NCI-H524 (cell line): ENCODE results near the gene INHBC.
A peak's percentile ranks its signal among the peaks of the same experiment; 100 is the strongest.
"Not testable (repeated sequence)": the region's sequence is repeated elsewhere in the genome, so short reads cannot be mapped to it uniquely, and the experiment has no call there.

Source experiments
- DNase-seq, 2 experiments: peaks; one replicate each; lab custom pipeline; 2025; lab: John Stamatoyannopoulos, UW

The INHBC gene

DNA sequence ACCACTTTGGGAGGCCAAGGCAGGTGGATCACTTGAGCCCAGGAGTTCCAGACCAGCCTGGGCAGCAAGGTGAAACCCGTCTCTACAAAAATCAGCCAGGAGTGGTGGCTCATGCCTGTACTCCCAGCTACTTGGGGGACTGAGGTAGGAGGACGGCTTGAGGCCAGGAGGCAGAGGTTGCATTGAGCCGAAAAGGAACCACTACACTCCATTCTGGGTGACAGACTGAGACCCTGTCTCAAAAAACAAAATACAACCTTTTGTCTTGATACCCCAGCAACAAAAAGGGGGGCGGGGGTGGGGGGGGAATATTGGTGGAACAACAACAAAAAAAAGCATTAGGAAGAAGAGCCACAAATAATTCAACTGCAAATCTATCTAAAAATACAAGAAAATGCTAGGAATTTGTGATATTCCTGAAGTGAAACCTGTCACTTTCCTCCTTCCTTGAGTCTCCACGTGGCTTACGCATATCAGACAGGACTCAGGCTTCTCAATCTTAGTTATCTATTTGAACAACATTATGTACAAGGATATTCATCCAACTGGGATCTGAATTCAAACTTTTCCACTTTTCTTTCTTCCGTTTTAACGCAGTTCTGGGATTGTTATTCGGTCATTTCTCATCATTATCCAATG, 5.0 kb upstream of the INHBC start:
- DNase-seq: no peak

DNA sequence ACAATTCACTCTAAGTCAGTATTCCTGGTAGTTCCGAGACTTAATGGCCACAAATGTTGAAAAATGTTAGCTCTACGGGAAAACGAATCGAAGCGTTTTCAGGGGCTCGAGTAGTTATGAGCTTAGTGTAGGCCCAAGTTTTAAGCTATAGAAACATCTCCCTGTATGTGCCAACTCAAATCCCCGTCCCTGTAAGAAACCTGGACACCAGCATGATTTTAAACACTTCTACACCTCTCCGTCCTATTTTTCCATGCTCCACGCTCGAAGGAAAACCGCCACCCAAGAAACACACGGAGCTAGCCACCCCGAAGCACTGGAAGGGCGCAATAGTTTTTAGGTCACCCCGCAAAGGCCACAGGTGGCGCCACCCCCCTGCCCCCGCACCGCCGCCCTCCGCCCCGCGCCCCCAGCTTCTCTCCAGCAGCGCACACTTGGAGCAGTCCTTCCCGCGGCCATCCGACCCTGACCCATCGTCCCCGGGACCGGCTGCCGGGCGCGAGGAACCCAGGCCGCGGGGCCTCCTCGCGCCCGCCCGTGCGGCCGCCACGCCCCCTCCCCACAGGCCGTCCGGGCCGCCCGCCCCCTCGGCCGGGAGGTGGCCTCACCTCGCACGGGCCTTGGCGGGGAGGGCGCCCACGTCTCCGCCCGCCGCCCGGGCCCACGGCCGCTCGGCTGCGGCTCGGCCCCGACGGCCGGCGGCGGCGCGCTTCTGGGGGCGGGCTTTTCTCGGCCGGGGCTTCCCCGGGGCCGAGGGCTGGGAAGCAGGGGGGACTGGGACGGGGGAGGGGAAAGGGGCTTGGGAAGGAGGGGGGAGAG, 4.3 kb upstream of the INHBC start:
- DNase-seq: peak in 1 of 2 experiments; percentile 56

DNA sequence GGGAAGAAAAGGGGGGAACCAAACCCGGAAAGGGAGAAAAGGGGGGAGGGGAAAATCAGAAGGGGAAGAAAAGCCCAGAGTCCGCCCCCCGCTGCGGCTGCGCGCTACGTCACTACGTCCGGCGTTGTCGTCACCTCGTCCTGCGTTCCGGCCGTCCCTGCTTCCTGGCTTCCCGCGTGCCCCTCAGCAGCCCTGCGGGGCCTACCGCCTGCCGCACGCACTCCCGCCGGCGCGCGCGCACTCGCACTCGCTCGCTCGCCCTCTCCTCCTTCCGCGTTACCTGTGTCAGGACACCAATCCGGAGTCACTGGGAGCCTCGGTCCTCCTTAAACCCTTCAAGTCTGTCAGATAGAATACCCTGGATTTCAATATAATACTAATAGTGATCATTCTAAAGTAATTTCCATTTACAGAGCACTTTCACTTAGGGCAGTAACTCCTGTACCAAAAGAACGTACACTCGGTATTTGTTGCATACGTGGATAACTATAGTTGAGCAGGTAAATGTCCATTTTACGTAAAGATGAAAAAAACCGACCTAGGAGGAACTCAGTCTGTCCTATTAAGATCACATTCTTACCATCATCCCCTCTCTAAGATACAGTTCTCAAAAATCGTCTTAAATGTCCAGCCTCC, 3.5 kb upstream of the INHBC start, which contains the start of gene R3HDM2:
TSS of gene R3HDM2 (minus strand) at position 113 of the 636 bp plus-strand sequence. CDS start 120,615 bp downstream, outside the sequence.
- DNase-seq: peak; percentile 89 to 91

DNA sequence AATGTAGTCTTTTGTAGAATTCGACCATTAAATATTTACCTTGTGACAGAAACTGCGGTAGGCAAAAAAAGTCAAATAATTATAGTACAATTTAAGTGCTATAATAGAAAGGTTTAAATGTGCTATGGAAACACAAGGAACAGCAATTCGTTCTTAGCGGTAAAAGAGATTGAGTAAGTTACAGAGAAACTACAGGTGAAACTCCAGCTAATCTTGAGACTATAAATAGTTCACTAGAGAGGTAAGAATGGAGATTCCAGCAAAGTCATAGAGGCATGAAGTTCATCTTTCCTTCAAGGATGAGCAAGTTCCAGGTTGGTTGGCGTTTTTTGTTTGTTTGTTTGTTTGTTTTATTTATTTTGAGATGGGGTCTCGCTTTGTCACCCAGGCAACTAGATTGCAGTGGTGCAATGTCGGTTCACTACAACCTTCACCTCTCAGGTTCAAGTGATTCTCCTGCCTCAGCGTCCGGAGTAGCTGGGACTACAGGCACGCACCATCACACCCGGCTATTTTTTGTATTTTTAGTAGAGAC, 2.9 kb upstream of the INHBC start:
- no peak for DNase-seq

DNA sequence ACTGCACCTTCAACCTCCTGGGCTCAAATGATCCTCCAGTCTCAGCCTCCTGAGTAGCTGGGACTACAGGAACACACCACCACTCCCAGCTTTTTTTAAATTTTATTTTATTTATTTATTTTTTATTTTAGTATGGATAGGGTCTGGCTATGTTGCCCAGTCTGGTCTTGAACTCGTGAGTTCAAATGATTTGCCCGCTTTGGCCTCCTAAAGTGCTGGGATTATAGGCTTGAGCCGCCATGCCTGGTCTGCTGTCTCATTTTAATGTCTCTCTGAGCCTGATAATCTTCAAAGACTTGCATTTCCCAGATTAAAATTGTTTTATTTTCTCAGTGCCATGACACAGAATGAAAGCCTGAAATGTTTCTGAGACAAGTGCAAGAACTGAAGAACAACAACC, 1.2 kb upstream of the INHBC start:
- no peak for DNase-seq

DNA sequence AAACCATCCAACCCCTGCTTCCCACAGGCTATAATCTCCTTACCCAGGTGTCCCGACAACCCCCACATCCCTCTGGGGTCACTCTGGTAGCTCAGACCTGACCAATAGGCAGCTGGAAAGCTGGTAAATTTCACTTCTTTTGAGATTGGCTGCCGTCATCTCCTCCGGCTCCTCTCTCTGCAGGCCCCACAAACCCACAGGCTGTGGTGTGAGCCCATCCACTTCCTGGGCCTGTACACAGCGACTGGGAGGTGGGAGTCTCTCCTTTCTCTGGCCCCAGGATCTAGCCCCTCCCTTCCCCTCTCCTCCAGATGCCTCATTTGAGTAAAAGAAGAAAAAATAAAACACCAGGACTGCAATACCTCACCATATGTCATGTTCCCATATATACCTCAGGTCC, 709 bp downstream of the INHBC start:
- DNase-seq: peak in 1 of 2 experiments; percentile 8

DNA sequence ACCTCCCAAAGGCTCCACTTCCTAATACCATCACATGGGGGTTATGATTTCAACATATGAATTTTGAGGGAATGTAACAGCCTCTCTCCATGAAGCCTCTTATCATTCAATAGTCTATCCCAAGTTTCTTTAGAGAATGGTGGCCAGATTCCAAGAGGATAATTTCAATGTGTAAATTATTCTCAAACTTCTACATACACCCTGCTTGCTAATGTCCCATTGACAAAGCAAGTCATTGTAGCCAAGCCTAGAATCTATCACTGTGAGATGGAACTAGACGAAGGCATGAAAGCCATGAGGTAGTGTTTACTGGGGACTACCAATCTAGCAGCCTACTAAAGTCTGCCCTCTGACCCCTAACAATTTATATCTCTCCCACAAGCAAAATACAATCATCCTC, 3.8 kb downstream of the INHBC start:
- no peak for DNase-seq

DNA sequence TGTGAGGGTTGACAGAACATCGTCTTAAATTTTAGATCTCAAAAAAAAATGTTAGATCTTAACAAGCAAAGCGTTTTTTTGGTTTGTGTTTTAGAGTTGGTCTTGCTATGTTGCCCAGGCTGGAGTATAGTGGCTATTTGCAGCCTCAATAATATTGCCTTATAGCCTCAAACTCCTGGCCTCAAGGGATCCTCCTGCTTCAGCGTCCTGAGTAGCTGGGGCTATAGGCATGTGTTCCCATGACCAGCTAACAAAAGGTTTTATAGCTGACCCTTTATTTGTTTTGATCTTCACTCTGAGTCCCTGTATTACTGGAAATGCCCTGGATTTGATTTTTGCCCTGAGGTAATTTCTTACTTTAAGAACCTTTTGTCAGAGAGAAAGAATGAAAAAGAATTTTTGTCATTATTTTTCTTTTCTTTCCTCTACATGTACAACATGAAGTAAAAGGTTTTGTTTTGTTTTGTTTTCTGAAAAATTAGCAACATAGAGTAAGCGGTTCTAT, 5.2 kb downstream of the INHBC start:
- no peak for DNase-seq

DNA sequence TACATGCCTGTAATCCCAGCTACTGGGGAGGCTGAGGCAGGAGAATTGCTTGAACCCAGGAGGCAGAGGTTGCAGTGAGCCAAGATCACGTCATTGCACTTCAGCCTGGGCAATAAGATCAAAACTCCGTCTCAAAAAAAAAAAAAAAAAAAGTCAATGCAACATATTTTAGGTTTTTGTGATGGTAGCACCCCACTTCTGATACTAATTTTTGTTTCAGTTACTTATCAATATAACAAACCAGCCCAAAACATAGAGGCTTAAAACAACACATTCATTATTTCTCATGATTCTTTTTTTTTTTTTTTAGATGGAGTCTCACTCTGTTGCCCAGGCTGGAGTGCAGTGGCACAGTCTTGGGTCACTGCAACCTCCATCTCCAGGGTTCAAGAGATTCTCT, 6.8 kb downstream of the INHBC start:
- not testable (repeated sequence) for DNase-seq

DNA sequence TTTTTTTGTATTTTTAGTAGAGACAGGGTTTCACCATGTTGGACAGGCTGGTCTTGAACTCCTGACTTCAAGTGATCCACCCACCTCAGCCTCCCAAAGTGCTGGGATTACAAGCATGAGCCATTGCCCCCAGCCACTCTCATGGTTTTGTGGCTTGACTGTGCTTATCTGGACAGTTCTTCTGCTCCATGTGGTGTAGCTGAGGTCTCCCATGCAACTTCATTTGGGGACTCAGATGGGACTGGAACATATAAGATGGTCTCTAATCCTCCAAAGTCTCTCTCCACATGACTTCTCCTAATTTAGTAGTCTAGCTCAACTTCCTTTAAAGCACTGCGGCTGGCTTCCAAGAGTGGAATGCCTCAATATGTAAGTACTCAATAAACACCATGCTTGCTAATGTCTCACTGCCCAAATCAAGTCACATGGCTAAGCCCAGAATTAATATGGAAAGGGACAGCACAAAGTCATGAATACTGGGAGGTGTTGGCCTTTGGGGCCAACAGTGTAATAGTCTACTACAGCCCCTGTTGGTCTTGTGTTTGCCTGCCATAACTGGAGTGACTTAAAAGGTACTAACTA, 7.4 kb downstream of the INHBC start:
- DNase-seq: no peak

DNA sequence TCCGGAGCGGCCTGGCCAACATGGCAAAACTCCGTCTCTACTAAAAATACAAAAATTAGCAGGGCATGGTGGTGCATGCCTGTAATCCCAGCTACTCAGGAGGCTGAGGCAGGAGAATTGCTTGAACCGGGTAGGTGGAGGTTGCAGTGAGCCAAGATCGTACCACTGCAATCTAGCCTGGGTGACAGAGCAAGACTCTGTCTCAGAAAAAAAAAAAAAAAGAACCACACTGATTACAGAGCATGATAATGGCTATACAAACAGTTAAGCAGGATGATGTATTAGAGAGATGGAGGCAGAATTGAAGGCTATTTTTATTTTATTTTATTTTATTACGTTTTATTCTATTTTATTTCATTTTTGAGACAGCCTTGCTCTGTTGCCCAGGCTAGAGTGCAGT, 9.8 kb downstream of the INHBC start:
- DNase-seq: not testable (repeated sequence)

DNA sequence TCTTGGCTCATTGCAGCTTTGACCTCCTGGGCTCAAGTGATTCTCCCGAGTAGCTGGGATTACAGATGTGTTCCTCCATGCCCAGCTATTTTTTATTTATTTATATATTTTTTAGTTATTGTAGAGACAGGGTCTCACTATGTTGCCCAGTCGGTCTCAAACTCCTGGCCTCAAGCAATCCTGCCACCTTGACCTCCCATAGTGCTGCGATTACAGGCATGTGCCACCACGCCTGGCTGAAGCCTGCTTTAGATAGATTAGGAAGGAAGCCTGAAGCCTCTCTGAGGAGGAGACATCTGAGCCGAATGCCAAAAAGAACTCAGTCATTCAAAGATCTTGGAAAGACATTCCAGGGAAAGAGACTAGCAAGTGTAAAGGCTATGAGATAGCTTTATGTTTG, 10.2 kb downstream of the INHBC start:
- no peak for DNase-seq

DNA sequence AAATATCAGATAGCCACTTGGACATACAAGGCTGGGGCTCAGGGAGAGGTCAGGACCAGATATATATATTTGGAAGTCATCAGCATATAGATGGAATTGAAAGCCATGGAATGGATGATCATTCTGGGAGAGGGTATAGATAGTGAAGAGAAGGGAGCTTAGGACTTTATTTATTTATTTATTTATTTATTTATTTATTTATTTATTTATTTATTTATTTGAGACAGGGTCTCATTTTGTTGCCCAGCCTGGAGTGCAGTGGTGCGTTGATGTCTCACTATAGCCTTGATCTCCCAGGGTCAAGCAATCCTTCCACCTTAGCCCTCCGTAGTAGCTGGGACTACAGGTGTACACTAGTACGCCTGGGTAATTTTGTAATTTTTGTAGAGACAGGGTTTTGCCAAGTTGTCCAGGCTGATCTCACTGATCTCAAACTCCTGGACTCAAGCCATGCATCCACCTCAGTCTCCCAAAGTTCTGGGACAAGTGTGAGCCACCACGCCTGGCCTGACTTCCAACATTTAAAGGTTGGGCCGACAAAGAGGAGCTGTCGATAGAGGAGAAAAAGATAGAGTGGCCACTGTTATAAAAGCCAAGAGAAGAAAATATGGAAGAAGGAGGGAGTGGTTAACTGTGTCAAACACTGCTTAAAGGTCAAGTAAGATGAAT, 11.8 kb downstream of the INHBC start:
- no peak for DNase-seq

DNA sequence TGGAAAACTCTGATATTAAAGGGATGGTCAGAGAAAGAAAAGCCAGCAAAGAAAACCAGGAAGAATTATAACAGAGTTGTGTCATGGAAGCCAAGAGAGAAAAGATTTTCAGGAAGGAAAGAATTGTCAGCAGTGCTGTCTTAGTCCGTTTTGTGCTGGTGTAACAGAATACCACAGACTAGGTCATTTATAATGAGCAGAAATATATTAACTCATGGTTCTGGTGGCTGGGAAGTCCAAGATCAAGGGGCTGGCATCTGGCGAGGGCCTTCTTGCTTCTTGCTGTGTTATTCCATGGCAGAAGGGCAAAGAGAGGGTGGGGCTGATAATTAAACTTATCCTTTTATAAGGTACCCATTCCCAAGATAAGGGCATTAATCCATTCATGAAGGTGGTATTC, 14.1 kb downstream of the INHBC start:
- DNase-seq: no peak

DNA sequence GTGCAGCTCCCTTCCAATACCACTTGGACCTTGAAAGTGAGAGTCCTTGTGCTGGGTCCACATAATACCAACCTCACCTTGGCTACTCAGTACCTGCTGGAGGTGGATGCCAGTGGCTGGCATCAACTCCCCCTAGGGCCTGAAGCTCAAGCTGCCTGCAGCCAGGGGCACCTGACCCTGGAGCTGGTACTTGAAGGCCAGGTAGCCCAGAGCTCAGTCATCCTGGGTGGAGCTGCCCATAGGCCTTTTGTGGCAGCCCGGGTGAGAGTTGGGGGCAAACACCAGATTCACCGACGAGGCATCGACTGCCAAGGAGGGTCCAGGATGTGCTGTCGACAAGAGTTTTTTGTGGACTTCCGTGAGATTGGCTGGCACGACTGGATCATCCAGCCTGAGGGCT, 14.8 kb downstream of the INHBC start:
- DNase-seq: no peak

DNA sequence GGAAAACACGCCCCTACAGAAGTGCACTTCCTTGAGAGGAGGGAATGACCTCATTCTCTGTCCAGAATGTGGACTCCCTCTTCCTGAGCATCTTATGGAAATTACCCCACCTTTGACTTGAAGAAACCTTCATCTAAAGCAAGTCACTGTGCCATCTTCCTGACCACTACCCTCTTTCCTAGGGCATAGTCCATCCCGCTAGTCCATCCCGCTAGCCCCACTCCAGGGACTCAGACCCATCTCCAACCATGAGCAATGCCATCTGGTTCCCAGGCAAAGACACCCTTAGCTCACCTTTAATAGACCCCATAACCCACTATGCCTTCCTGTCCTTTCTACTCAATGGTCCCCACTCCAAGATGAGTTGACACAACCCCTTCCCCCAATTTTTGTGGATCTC, 15.5 kb downstream of the INHBC start:
- no peak for DNase-seq

DNA sequence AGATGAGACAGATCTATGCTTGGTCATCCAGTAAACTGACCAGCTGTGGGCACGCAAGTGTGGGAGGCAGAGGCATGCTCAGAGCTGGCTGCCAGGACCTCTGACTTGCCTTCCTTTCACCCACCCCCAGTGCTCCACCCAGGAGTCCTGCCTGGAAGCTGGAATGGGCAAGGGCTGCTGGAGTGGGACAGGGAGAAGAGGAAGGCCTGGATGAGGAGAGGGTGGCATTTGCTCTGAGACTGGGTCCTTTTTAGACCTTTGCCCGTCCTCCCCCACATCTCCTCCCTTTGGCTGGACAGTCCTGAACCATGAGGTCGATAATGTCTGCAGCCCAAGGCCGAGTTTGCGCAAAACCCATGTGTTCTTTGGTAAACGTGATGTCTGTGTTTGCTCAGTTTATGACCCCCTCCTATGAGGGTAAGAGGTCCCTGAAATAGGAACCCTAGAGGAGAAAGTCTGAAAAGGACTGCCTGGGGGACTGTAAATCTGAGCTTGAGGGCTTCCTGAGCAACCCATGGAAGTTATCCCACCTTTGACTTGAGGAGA, 16.7 kb downstream of the INHBC start:
- no peak for DNase-seq

DNA sequence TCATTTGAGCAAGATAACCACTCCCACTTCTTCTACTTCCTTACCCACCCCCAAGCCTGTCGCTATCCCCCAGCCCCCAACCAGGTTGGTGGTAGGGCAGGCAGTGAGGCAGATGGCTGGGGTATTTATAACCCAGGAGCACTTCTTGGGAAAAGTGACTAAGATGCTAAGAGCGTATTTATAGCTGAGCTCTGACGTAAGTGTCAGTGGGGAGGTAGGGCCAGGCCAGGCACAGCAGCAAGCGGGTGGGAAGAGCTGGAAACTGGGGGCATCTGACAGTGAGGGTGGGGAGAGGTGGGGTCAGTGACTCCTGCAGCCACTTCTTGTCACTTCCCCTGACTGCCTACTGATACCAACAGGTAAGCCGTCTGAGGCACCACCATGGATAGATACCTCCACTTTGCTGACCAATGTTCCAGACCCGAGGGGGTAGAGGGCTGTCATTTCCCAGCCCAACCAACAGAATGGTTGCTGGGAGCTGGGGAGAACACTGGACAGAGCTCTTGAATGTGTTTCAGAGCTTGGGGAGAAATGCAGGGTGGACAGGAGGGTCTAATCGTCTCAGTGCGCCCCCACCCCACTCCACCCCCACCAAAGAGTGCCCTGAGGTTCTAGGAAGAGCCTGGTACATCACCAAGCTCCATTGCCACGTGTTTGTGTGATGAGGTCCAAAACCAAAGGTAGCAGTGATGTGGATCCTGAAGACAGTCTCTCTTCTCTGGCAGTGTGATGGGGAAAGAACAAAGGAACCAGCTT, 17.8 kb downstream of the INHBC start:
- DNase-seq: peak; percentile 82 to 92

DNA sequence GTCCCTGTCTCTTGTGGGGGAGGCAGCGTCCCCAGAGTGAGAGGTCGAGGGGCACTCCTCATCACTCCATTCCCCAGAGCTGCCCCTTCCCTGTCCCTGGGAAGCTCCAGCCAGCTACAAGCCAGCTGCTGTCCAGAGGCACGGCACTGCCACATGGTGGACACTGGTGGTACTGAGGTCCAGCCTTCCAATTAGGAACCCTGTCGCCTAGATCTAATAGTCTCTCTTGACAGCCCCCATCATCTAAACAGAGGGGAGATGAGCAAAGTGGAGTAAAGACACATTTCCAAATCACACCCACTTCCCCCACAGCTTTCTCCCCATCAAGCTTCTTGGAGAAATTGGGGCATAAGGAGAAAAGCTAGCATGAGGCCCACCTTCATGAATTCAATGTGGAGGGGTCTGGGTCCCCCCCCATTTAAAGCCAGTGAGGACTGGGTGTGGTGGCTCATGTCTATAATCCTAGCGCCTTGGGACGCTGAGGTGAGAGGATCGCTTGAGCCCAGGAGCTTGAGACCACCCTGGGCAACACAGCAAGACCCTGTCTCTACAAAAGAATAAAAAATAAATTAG, 18.4 kb downstream of the INHBC start:
- peak; percentile 49 to 84 for DNase-seq

DNA sequence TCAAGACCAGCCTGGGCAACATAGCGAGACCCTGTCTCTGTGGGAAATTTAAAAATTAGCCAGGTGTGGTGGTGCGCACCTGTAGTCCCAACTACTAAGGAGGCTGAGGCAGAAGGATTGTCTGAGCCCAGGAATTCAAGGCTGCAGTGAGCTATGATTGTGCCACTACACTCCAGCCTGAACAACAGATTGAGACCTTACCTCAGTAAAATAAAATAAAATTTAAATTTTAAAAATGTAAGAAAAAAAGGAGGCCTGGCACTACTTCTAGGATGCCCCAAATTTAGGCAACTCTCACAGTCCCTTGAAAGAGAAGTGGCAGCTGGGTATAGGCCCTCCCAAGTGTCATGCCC, 19.6 kb downstream of the INHBC start:
- DNase-seq: no peak
